ENCODE measurements around the gene NFIX.

GRCh38 chr19:13102416-13102665 is 107.1 kb downstream of the NFIX start:
- no peak for TF ChIP-seq EZH2 (IDR thresholded peaks at IDR 0.05; ENCODE audit: low read length)
- TF ChIP-seq, protein P1, sequence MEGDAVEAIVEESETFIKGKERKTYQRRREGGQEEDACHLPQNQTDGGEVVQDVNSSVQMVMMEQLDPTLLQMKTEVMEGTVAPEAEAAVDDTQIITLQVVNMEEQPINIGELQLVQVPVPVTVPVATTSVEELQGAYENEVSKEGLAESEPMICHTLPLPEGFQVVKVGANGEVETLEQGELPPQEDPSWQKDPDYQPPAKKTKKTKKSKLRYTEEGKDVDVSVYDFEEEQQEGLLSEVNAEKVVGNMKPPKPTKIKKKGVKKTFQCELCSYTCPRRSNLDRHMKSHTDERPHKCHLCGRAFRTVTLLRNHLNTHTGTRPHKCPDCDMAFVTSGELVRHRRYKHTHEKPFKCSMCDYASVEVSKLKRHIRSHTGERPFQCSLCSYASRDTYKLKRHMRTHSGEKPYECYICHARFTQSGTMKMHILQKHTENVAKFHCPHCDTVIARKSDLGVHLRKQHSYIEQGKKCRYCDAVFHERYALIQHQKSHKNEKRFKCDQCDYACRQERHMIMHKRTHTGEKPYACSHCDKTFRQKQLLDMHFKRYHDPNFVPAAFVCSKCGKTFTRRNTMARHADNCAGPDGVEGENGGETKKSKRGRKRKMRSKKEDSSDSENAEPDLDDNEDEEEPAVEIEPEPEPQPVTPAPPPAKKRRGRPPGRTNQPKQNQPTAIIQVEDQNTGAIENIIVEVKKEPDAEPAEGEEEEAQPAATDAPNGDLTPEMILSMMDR (optimal IDR thresholded peaks at IDR 0.05 in 1 of 3, IDR thresholded peaks at IDR 0.05 in 1 of 3, conservative IDR thresholded peaks at IDR 0.05 in 1 of 3; ENCODE audit: extremely low read depth in 1 of 3, insufficient read depth in 2 of 3, low read length in 3 of 3), result no peak
